H1 (cell line): ENCODE results near the gene NXN. TPM values are rescaled to one million over a fixed set of nuclear protein-coding genes. Genes with fewer than 3 reads are reported as not detected.

Source experiments
- CEBPB ChIP-seq: IDR thresholded peaks from 2 replicates; pipeline ENCODE4 v1.6.1; 2012; ENCODE audit warnings: low read depth, low read length
- CHD7 ChIP-seq: fragments of 300-600 bp; sonication (generic); IDR thresholded peaks from 2 replicates; pipeline ENCODE4 v1.7.1; 2012; ENCODE audit warnings: low read length, moderate library complexity, mild to moderate bottlenecking, inconsistent platforms; ENCODE audit not compliant: insufficient replicate concordance
- JUND ChIP-seq: IDR thresholded peaks from 2 replicates; pipeline ENCODE4 v1.6.1; 2011; ENCODE audit warnings: mild to moderate bottlenecking, improper control_type of control experiment, low read length
- MAFK ChIP-seq: IDR thresholded peaks from 2 replicates; pipeline ENCODE4 v1.6.1; 2012; ENCODE audit warnings: low read depth, mild to moderate bottlenecking, improper control_type of control experiment, low read length
- POLR2A ChIP-seq, 2 experiments: IDR thresholded peaks; 1 replicate in 1 of 2; 2 replicates in 1 of 2; pipeline ENCODE4 v1.6.1; 2011; ENCODE audit warnings: low read depth in 2 of 2, low read length in 2 of 2, mild to moderate bottlenecking in 2 of 2; ENCODE audit errors: control extremely low read depth in 1 of 2
- RBBP5 ChIP-seq: IDR thresholded peaks from 2 replicates; pipeline ENCODE4 v1.7.1; 2012; ENCODE audit warnings: low read depth, mild to moderate bottlenecking, inconsistent platforms, low read length, moderate library complexity, borderline replicate concordance
- YY1 ChIP-seq: IDR thresholded peaks from 2 replicates; pipeline ENCODE4 v1.6.1; 2011; ENCODE audit warnings: low read depth, mild to moderate bottlenecking, low read length
- polyA plus RNA-seq, 7 experiments: library from polyadenylated mRNA; depleted of rRNA in 3 of 7; stranded (reverse) in 5 of 7; unstranded in 2 of 7; fragments of >200 nt in 5 of 7; fragments of 200-250 nt in 2 of 7; gene quantifications; 1 replicate in 5 of 7; 2 replicates in 1 of 7; 4 replicates in 1 of 7; pipeline versions ENCODE4 v1.2.1 to v1.2.3, GENCODE V29; 2011 to 2013; ENCODE audit warnings: missing spikeins in 2 of 7, mixed read lengths in 2 of 7
- total RNA-seq: library from RNA; stranded (reverse); fragmentation: NEBNext Ultra II Directional; extraction: Animal tissue kit (Norgen Biotek cat#: 25700); gene quantifications from 2 replicates; pipeline ENCODE4 v1.2.1, GENCODE V29; 2021
- TF ChIP-seq, protein P1 (sequence below): IDR thresholded peaks from 2 replicates; pipeline ENCODE4 v1.6.1; 2011; ENCODE audit warnings: low read length, improper control_type of control experiment

NXN gene
- total and polyA plus RNA-seq, 2 of the 8 experiments (the other 6 are each of a cell fraction or from before 2014, with no cell fraction given) = 94.1 to 107 TPM

- TF ChIP-seq CHD7 (no peak), POLR2A (IDR thresholded peaks at IDR 0.05; ENCODE audit: control extremely low read depth in 1 of 2, low read depth in 2 of 2, low read length in 2 of 2) (no peak), CEBPB (no peak), JUND (no peak), RBBP5 (no peak), YY1 (no peak), MAFK (no peak)
- TF ChIP-seq, protein P1, sequence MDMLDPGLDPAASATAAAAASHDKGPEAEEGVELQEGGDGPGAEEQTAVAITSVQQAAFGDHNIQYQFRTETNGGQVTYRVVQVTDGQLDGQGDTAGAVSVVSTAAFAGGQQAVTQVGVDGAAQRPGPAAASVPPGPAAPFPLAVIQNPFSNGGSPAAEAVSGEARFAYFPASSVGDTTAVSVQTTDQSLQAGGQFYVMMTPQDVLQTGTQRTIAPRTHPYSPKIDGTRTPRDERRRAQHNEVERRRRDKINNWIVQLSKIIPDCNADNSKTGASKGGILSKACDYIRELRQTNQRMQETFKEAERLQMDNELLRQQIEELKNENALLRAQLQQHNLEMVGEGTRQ = no peak
Measured at GRCh38 chr17:1000597-1001461, 21.3 kb upstream of the NXN start (continued).
